Measurements from ENCODE around the gene GNG4.

The GNG4 gene

GRCh38 chr1:235558621-235559169, 90.9 kb downstream of the GNG4 start:
- no peak for TF ChIP-seq EZH2 (optimal IDR thresholded peaks at IDR 0.05; ENCODE audit: low read depth, low read length)
- no peak for TF ChIP-seq CTCF (IDR thresholded peaks at IDR 0.05; ENCODE audit: low read length)
- no peak for TF ChIP-seq EZH2phosphoT487 (IDR thresholded peaks at IDR 0.05; ENCODE audit: low read length)
- H2AFZ ChIP-seq (ENCODE audit: low read length): no peak overlapping the region

GRCh38 chr1:235557495-235557894, 92.1 kb downstream of the GNG4 start:
- TF ChIP-seq EZH2 (optimal IDR thresholded peaks at IDR 0.05; ENCODE audit: low read depth, low read length) (no peak), CTCF (IDR thresholded peaks at IDR 0.05; ENCODE audit: low read length) (no peak), EZH2phosphoT487 (IDR thresholded peaks at IDR 0.05; ENCODE audit: low read length) (no peak)
- Histone ChIP-seq H3K36me3 (replicated peaks; ENCODE audit: insufficient read depth, low read length) (no peaks in the 10 kb centered on the region), H3K4me2 (ENCODE audit: low read depth, low read length) (no peak overlapping the region), H3F3A (ENCODE audit: insufficient read depth, low read length) (no peaks in the 10 kb centered on the region), H3K9me3 (replicated peaks; ENCODE audit: insufficient read depth, low read length) (no peaks in the 10 kb centered on the region), H3K9me2 (replicated peaks; ENCODE audit: insufficient read depth, low read length) (no peaks in the 10 kb centered on the region), H3K4me3 (ENCODE audit: low read length) (no peak overlapping the region), H3K27ac (ENCODE audit: low read length) (no peak overlapping the region), H3K79me2 (ENCODE audit: low read length) (no peaks in the 10 kb centered on the region), H2AFZ (ENCODE audit: low read length) (no peak overlapping the region), H3K4me1 (ENCODE audit: low read length) (no peaks in the 10 kb centered on the region), H3K27me3 (replicated peaks; ENCODE audit: insufficient read depth, low read length) (no peaks in the 10 kb centered on the region), H3K9ac (ENCODE audit: low read length) (no peak overlapping the region), H4K20me1 (ENCODE audit: insufficient read depth, low read length) (no peaks in the 10 kb centered on the region)
- DNase-seq: no peak

More at GRCh38 chr1:235558621-235559169, 90.9 kb downstream of the GNG4 start:
- Histone ChIP-seq H3K4me3 (ENCODE audit: low read length) (no peak overlapping the region), H3K4me1 (ENCODE audit: low read length) (no peaks in the 10 kb centered on the region), H3K36me3 (replicated peaks; ENCODE audit: insufficient read depth, low read length) (no peaks in the 10 kb centered on the region), H3K79me2 (ENCODE audit: low read length) (no peaks in the 10 kb centered on the region), H4K20me1 (ENCODE audit: insufficient read depth, low read length) (no peaks in the 10 kb centered on the region), H3K9me2 (replicated peaks; ENCODE audit: insufficient read depth, low read length) (no peaks in the 10 kb centered on the region), H3K27me3 (replicated peaks; ENCODE audit: insufficient read depth, low read length) (no peaks in the 10 kb centered on the region), H3F3A (ENCODE audit: insufficient read depth, low read length) (no peaks in the 10 kb centered on the region), H3K9ac (ENCODE audit: low read length) (no peak overlapping the region), H3K4me2 (ENCODE audit: low read depth, low read length) (no peak overlapping the region), H3K9me3 (replicated peaks; ENCODE audit: insufficient read depth, low read length) (no peaks in the 10 kb centered on the region), H3K27ac (ENCODE audit: low read length) (no peak overlapping the region)
- no peak for DNase-seq

- TF ChIP-seq EZH2phosphoT487 (IDR thresholded peaks at IDR 0.05; ENCODE audit: low read length) (no peak), CTCF (IDR thresholded peaks at IDR 0.05; ENCODE audit: low read length) (no peak), EZH2 (optimal IDR thresholded peaks at IDR 0.05; ENCODE audit: low read depth, low read length) (no peak)
- Histone ChIP-seq H3K4me3 (ENCODE audit: low read length) (no peak overlapping the region), H3K36me3 (replicated peaks; ENCODE audit: insufficient read depth, low read length) (no peaks in the 10 kb centered on the region), H3F3A (ENCODE audit: insufficient read depth, low read length) (no peaks in the 10 kb centered on the region), H3K4me1 (ENCODE audit: low read length) (no peaks in the 10 kb centered on the region), H4K20me1 (ENCODE audit: insufficient read depth, low read length) (no peaks in the 10 kb centered on the region), H3K27ac (ENCODE audit: low read length) (no peak overlapping the region), H3K79me2 (ENCODE audit: low read length) (no peaks in the 10 kb centered on the region), H2AFZ (ENCODE audit: low read length) (no peak overlapping the region), H3K9ac (ENCODE audit: low read length) (no peak overlapping the region), H3K9me3 (replicated peaks; ENCODE audit: insufficient read depth, low read length) (no peaks in the 10 kb centered on the region), H3K27me3 (replicated peaks; ENCODE audit: insufficient read depth, low read length) (no peaks in the 10 kb centered on the region), H3K4me2 (ENCODE audit: low read depth, low read length) (no peak overlapping the region), H3K9me2 (replicated peaks; ENCODE audit: insufficient read depth, low read length) (no peaks in the 10 kb centered on the region)
- DNase-seq: no peak
Observed at GRCh38 chr1:235556807-235557206, 92.8 kb downstream of the GNG4 start.
